Fibroblast of the aortic adventitia (primary cell): ENCODE data around the gene NLRP9. TPM values are rescaled to one million over a fixed set of nuclear protein-coding genes. Genes with fewer than 3 reads are reported as not detected.

Source experiments
- DNase-seq: peaks from one replicate; pipeline ENCODE4 v3.0.0-alpha.2; 2010; ENCODE audit warnings: low read depth
- H3K4me3 ChIP-seq: 2 replicates; pipeline ENCODE4 v1.5.1; 2011; ENCODE audit warnings: low read depth, mild to moderate bottlenecking, control low read depth, low read length, moderate library complexity
- CTCF ChIP-seq: IDR thresholded peaks from 2 replicates; pipeline ENCODE4 v1.5.1; 2011; ENCODE audit warnings: mild to moderate bottlenecking, low read length, control low read depth, inconsistent platforms; ENCODE audit not compliant: insufficient read depth
- total RNA-seq: library from RNA; depleted of rRNA; stranded (reverse); fragments of >200 nt; gene quantifications from 2 replicates; pipeline ENCODE4 v1.2.3, GENCODE V29; 2012; ENCODE audit warnings: low replicate concordance

The NLRP9 gene
- total RNA-seq, 1 donor = not detected

- DNase-seq = no peak
- no peak for TF ChIP-seq CTCF
- no peak overlapping the region for H3K4me3 ChIP-seq
Measured at GRCh38 chr19:55691561-55692481, 46.4 kb downstream of the NLRP9 start.

GRCh38 chr19:55690769-55691545 lies 47.2 kb downstream of the NLRP9 start:
- TF ChIP-seq CTCF = no peak
- H3K4me3 ChIP-seq = no peak overlapping the region
- no peak for DNase-seq

- no peak for DNase-seq
- H3K4me3 ChIP-seq = no peak overlapping the region
- TF ChIP-seq CTCF = no peak
Measured at GRCh38 chr19:55690109-55690768, 48.0 kb downstream of the NLRP9 start.

GRCh38 chr19:55689411-55690108 lies 48.6 kb downstream of the NLRP9 start:
- DNase-seq = no peak
- no peak overlapping the region for H3K4me3 ChIP-seq
- no peak for TF ChIP-seq CTCF

GRCh38 chr19:55688422-55689218 lies 49.6 kb downstream of the NLRP9 start:
- H3K4me3 ChIP-seq = no peak overlapping the region
- no peak for TF ChIP-seq CTCF
- DNase-seq = no peak
